ENCODE data around the gene PRMT7.

DNA sequence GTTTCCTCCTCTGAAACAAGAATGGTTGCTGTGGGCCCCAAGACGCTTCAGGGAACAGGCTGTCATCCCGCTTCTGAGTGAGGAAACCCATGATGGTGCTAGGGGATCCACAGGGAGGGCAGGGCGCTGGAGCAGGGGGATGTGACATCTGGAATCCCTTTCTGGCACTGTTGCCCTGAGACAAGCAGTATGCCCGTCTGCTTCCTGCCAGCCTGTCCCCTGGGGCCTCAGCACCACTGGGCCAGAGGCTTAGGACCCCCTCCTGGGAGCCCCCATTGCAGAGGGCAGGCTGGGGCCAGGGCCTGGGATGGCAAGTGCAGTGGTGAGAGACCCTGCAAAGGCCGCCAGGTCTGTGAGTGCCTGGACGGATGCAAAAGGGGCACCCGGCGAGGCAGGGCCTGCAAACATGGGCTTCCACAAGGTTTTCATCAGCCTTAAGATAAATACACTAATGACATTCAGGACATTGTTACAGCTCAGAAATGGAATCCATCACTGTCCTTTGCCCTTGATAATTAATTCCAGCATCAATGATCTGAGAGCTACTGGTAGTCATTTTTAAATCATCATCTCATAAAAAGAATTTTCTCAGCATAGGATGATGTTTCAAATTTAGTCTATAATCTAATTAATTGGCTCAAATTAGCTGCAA, 51.6 kb downstream of the PRMT7 start:
- TF ChIP-seq, protein P1, sequence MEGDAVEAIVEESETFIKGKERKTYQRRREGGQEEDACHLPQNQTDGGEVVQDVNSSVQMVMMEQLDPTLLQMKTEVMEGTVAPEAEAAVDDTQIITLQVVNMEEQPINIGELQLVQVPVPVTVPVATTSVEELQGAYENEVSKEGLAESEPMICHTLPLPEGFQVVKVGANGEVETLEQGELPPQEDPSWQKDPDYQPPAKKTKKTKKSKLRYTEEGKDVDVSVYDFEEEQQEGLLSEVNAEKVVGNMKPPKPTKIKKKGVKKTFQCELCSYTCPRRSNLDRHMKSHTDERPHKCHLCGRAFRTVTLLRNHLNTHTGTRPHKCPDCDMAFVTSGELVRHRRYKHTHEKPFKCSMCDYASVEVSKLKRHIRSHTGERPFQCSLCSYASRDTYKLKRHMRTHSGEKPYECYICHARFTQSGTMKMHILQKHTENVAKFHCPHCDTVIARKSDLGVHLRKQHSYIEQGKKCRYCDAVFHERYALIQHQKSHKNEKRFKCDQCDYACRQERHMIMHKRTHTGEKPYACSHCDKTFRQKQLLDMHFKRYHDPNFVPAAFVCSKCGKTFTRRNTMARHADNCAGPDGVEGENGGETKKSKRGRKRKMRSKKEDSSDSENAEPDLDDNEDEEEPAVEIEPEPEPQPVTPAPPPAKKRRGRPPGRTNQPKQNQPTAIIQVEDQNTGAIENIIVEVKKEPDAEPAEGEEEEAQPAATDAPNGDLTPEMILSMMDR (IDR thresholded peaks at IDR 0.05) = no peak
- no peak for TF ChIP-seq EZH2 (IDR thresholded peaks at IDR 0.05; ENCODE audit: borderline replicate concordance, insufficient read depth, low read depth, low read length, poor library complexity, severe bottlenecking)
